Testis (tissue), 2 donors: Measurements from ENCODE around the gene CTNNB1.

Source experiments
- CTCF ChIP-seq, 3 experiments: fragments of 450-650 bp in 2 of 3; fragments of 200-600 bp in 1 of 3; sonication (generic) in 1 of 3; IDR thresholded peaks; one replicate each; pipeline ENCODE4 v1.5.1; 2016 to 2019; ENCODE audit warnings: antibody characterized with exemption in 3 of 3, mild to moderate bottlenecking in 2 of 3, moderate library complexity in 1 of 3
- POLR2A ChIP-seq: fragments of 450-650 bp; IDR thresholded peaks from one replicate; pipeline ENCODE4 v1.6.1; 2017; ENCODE audit warnings: antibody characterized with exemption, mild to moderate bottlenecking, moderate library complexity

DNA sequence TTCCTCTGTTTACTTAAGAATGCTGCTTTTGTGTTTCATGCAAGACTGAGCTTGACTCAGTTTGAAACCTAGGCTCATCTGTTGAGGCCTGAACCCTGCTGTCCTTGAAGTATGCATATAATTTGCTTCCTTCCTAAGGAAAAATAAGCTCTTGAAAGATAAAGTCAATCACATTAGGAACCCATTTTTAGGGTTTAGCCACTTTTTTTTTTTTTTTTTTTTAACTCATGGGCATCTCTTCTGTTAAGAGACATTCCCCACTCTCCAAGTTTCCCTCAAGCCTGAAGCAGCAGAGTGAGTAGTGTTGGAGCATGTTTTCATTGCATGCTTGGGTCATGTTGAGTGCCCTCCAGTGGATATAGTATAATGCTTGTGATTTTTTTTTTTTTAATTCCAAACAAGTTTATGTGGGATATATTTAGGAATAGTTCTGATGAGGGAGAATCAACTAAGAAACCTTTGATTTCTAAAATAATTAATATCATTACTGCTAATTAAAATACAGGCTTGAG, 3.6 kb downstream of the CTNNB1 start:
- TF ChIP-seq POLR2A: no peak
- TF ChIP-seq CTCF (IDR thresholded peaks at IDR 0.05): peak in 1 of 3 experiments; percentile 17
